H1 (cell line): ENCODE results near the gene LAYN. TPM values are rescaled to one million over a fixed set of nuclear protein-coding genes. Genes with fewer than 3 reads are reported as not detected.

Source experiments
- CHD7 ChIP-seq: fragments of 300-600 bp; sonication (generic); IDR thresholded peaks from 2 replicates; pipeline ENCODE4 v1.7.1; 2012; ENCODE audit warnings: low read length, moderate library complexity, mild to moderate bottlenecking, inconsistent platforms; ENCODE audit not compliant: insufficient replicate concordance
- FOSL1 ChIP-seq: IDR thresholded peaks from 2 replicates; pipeline ENCODE4 v1.6.1; 2011; ENCODE audit warnings: mild to moderate bottlenecking, low read depth, low read length, moderate library complexity; ENCODE audit not compliant: insufficient read depth
- JUN ChIP-seq: IDR thresholded peaks from 2 replicates; pipeline ENCODE4 v1.6.1; 2011; ENCODE audit warnings: low read depth, mild to moderate bottlenecking, improper control_type of control experiment, low read length
- POLR2A ChIP-seq, 2 experiments: IDR thresholded peaks; 1 replicate in 1 of 2; 2 replicates in 1 of 2; pipeline ENCODE4 v1.6.1; 2011; ENCODE audit warnings: low read depth in 2 of 2, low read length in 2 of 2, mild to moderate bottlenecking in 2 of 2; ENCODE audit errors: control extremely low read depth in 1 of 2
- SAP30 ChIP-seq: fragments of 300-600 bp; sonication (generic); IDR thresholded peaks from 2 replicates; pipeline ENCODE4 v1.7.1; 2012; ENCODE audit warnings: low read length, moderate library complexity, mild to moderate bottlenecking, inconsistent platforms; ENCODE audit not compliant: insufficient read depth, insufficient replicate concordance
- SIX5 ChIP-seq: IDR thresholded peaks from 2 replicates; pipeline ENCODE4 v1.6.1; 2011; ENCODE audit warnings: mild to moderate bottlenecking, low read depth, low read length
- SRF ChIP-seq: IDR thresholded peaks from 2 replicates; pipeline ENCODE4 v1.6.1; 2011; ENCODE audit warnings: mild to moderate bottlenecking, low read depth, low read length, moderate library complexity
- TEAD4 ChIP-seq: IDR thresholded peaks from 2 replicates; pipeline ENCODE4 v1.6.1; 2012; ENCODE audit warnings: low read depth, low read length, inconsistent platforms, mixed read lengths
- polyA plus RNA-seq, 7 experiments: library from polyadenylated mRNA; depleted of rRNA in 3 of 7; stranded (reverse) in 5 of 7; unstranded in 2 of 7; fragments of >200 nt in 5 of 7; fragments of 200-250 nt in 2 of 7; gene quantifications; 1 replicate in 5 of 7; 2 replicates in 1 of 7; 4 replicates in 1 of 7; pipeline versions ENCODE4 v1.2.1 to v1.2.3, GENCODE V29; 2011 to 2013; ENCODE audit warnings: missing spikeins in 2 of 7, mixed read lengths in 2 of 7
- total RNA-seq: library from RNA; stranded (reverse); fragmentation: NEBNext Ultra II Directional; extraction: Animal tissue kit (Norgen Biotek cat#: 25700); gene quantifications from 2 replicates; pipeline ENCODE4 v1.2.1, GENCODE V29; 2021

The LAYN gene
- total and polyA plus RNA-seq, 2 of the 8 experiments (the other 6 are each of a cell fraction or from before 2014, with no cell fraction given): 4.2 to 9.3 TPM

DNA sequence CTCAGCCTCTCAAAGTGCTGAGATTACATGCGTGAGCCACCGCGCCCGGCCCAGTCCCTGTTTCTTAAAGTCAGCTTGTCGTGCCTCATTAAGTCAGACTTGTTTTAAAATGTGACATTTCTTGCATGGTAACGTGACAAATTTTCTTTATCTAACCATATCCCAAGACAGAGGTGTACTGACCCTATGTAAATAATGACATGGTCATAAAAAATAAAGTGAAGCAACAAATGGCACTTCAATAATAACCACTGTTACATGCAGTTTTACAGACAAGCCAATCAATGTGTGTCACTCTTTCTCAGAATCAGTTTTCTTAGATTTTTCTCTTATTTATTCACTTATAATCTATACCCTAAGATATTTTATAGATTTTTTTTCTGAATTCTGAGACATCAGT, 35.2 kb downstream of the LAYN start (continued):
- TF ChIP-seq CHD7 (no peak), SIX5 (no peak), SAP30 (no peak), SRF (no peak), POLR2A (IDR thresholded peaks at IDR 0.05; ENCODE audit: control extremely low read depth in 1 of 2, low read depth in 2 of 2, low read length in 2 of 2) (no peak), TEAD4 (no peak), JUN (no peak), FOSL1 (no peak)
